DOHH2 (cell line): ENCODE results near the gene UQCRH.

Source experiments
- H3F3A ChIP-seq: fragments of 200-600 bp; sonication (generic), shearing (Covaris generic); 2 replicates; pipeline ENCODE4 v1.6.0; 2016; ENCODE audit warnings: antibody characterized with exemption, mild to moderate bottlenecking; ENCODE audit not compliant: control insufficient read depth, insufficient read depth
- H3K27ac ChIP-seq: fragments of 200-600 bp; sonication (generic); 2 replicates; pipeline ENCODE4 v1.5.1; 2014; ENCODE audit warnings: low read depth, mild to moderate bottlenecking, low read length, moderate library complexity
- H3K27me3 ChIP-seq: fragments of 200-600 bp; sonication (generic); 2 replicates; pipeline ENCODE4 v1.6.1; 2014; ENCODE audit warnings: mild to moderate bottlenecking, low read length, mixed read lengths; ENCODE audit not compliant: control insufficient read depth
- H3K36me3 ChIP-seq: fragments of 200-600 bp; sonication (generic); 2 replicates; pipeline ENCODE4 v1.6.1; 2014; ENCODE audit warnings: mild to moderate bottlenecking, low read length, moderate library complexity, mixed read lengths; ENCODE audit not compliant: control insufficient read depth
- H3K4me1 ChIP-seq: fragments of 200-600 bp; sonication (generic); 2 replicates; pipeline ENCODE4 v1.6.1; 2014; ENCODE audit warnings: mild to moderate bottlenecking, low read length, mixed read lengths; ENCODE audit not compliant: control insufficient read depth
- H3K4me2 ChIP-seq: fragments of 200-600 bp; sonication (generic); 2 replicates; pipeline ENCODE4 v1.6.0; 2014; ENCODE audit warnings: mild to moderate bottlenecking, low read length, moderate library complexity
- H3K4me3 ChIP-seq: fragments of 200-600 bp; sonication (generic); 2 replicates; pipeline ENCODE4 v1.5.1; 2014; ENCODE audit warnings: mild to moderate bottlenecking, low read length, mixed read lengths
- H3K79me2 ChIP-seq: fragments of 200-600 bp; sonication (generic); 2 replicates; pipeline ENCODE4 v1.6.1; 2014; ENCODE audit warnings: mild to moderate bottlenecking, low read length, mixed read lengths; ENCODE audit not compliant: control insufficient read depth
- H3K9me2 ChIP-seq: fragments of 200-600 bp; sonication (generic); replicated peaks from 2 replicates; pipeline ENCODE4 v1.6.1; 2014; ENCODE audit warnings: mild to moderate bottlenecking, low read length, mixed read lengths; ENCODE audit not compliant: control insufficient read depth
- H3K9me3 ChIP-seq: fragments of 200-600 bp; sonication (generic); 2 replicates; pipeline ENCODE4 v1.6.1; 2014; ENCODE audit warnings: antibody characterized with exemption, low read length, mixed read lengths; ENCODE audit not compliant: control insufficient read depth, insufficient read depth
- H4K20me1 ChIP-seq: fragments of 200-600 bp; sonication (generic); 2 replicates; pipeline ENCODE4 v1.6.0; 2014; ENCODE audit warnings: low read depth, mild to moderate bottlenecking, antibody characterized with exemption, low read length, moderate library complexity; ENCODE audit not compliant: control insufficient read depth, insufficient read depth
- EZH2phosphoT487 ChIP-seq: fragments of 200-600 bp; sonication (generic); IDR thresholded peaks from 2 replicates; pipeline ENCODE4 v1.6.1; 2017; ENCODE audit warnings: borderline replicate concordance, mild to moderate bottlenecking, antibody characterized with exemption, low read length, moderate library complexity, mixed read lengths
- TF ChIP-seq, protein P1 (sequence below): fragments of 200-600 bp; sonication (generic); IDR thresholded peaks from one replicate; pipeline ENCODE4 v1.5.1; 2014; ENCODE audit warnings: antibody characterized with exemption, mild to moderate bottlenecking, low read depth, low read length; ENCODE audit not compliant: poor library complexity, severe bottlenecking

UQCRH gene

DNA sequence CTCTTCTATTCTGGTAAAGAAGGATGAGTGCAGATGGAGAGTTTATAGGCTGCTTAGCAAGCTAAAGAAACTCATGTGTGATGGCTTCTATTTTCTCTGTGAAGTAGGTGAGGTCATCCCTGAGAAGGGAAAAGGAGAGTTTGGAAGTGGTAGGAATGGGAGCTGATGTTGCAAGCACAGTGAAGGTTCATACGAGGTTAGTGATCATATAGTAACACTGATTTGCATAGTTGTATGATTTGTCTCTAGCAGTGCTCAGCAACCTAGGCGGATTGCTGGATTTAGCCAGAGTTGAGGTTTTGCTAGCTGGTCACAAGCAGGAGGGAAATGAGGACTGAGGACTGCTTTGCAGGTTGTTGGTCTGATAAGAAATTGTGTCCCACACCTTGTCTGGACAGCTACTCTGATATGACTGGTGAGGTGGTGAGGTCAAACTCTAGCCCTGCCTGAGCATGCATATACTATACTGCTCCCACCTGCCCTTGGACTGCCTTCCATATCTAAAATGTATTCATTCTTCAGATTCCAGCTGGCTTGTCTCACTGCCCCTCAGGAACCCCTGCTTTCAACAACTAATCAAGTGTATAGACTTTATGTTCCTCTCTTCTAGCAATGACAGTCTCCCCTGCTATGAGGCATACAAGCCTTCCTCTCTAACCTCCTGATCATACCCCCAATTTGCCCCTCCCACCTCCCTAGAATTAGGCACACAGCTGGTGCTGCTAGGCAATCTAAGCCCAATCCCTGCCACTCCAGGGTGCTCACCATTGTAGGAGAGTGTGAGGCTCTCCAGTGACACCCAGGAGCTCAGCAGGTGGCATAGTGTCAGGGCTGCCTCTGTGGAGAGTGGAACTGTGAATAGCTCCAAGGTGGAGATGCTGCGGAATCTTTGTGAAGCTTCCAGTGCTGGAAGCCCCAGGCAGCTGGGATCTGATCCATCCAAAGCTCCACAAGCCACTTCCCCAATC lies 18.6 kb upstream of the UQCRH start:
- H4K20me1 ChIP-seq: no peaks in the 10 kb centered on the region

DNA sequence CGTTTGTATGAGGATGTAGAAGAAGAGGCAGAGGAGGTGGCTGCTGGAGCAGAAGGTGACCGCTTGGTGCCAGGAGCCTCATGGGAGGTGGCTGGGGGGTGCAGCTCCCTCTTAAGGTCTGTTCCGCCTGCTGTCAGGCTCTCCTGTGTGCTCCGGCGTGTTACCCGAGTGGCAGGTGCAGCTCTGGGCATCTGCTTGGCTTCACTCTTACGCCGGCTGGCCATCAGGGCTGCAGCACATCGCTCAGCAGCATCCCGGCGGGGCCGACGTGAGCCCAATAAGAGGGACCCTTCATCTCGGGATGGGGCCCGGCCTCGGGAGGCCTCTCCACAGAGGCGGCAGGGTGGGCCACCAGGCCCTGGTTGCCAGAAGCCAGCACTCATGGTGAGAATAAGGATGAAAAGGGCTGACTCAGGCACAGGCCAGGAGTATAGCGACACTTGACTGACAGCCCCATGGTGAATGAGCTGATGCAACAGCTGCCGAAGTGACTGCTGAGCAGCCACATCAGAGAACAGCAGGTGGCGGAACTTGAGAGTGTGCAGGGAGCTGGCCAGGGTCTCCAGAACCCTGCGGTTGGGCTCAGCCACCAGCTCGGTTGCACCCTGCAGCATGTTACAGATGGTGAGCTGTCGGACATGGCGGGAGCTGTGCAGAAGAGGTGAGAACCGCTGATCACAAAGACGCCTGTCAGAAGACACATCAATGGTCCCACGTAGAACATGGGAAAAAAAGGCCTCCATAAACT lies 17.6 kb upstream of the UQCRH start:
- no peaks in the 10 kb centered on the region for H3K9me3 ChIP-seq
- H4K20me1 ChIP-seq: no peaks in the 10 kb centered on the region
- H3F3A ChIP-seq: peaks cover 9% of the 10 kb centered on the region
- no peaks in the 10 kb centered on the region for H3K79me2 ChIP-seq
- H3K27ac ChIP-seq: no peak overlapping the region
- TF ChIP-seq, protein P1, sequence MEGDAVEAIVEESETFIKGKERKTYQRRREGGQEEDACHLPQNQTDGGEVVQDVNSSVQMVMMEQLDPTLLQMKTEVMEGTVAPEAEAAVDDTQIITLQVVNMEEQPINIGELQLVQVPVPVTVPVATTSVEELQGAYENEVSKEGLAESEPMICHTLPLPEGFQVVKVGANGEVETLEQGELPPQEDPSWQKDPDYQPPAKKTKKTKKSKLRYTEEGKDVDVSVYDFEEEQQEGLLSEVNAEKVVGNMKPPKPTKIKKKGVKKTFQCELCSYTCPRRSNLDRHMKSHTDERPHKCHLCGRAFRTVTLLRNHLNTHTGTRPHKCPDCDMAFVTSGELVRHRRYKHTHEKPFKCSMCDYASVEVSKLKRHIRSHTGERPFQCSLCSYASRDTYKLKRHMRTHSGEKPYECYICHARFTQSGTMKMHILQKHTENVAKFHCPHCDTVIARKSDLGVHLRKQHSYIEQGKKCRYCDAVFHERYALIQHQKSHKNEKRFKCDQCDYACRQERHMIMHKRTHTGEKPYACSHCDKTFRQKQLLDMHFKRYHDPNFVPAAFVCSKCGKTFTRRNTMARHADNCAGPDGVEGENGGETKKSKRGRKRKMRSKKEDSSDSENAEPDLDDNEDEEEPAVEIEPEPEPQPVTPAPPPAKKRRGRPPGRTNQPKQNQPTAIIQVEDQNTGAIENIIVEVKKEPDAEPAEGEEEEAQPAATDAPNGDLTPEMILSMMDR: no peak
- TF ChIP-seq EZH2phosphoT487: no peak
- no peaks in the 10 kb centered on the region for H3K9me2 ChIP-seq
- H3K36me3 ChIP-seq: peaks cover 64% of the 10 kb centered on the region
- peaks cover 12% of the 10 kb centered on the region for H3K4me1 ChIP-seq
- H3K4me3 ChIP-seq: no peak overlapping the region
- H3K27me3 ChIP-seq: no peaks in the 10 kb centered on the region
- H3K4me2 ChIP-seq: no peak overlapping the region

More for the DNA sequence above, 18.6 kb upstream of the UQCRH start:
- Histone ChIP-seq H3K27ac (no peak overlapping the region), H3K27me3 (no peaks in the 10 kb centered on the region), H3K9me3 (no peaks in the 10 kb centered on the region), H3K4me2 (no peak overlapping the region), H3K79me2 (no peaks in the 10 kb centered on the region), H3K4me1 (peaks cover 12% of the 10 kb centered on the region), H3F3A (peaks cover 9% of the 10 kb centered on the region), H3K36me3 (peaks cover 75% of the 10 kb centered on the region), H3K4me3 (no peak overlapping the region), H3K9me2 (no peaks in the 10 kb centered on the region)
- TF ChIP-seq EZH2phosphoT487: no peak
- TF ChIP-seq, protein P1: no peak

DNA sequence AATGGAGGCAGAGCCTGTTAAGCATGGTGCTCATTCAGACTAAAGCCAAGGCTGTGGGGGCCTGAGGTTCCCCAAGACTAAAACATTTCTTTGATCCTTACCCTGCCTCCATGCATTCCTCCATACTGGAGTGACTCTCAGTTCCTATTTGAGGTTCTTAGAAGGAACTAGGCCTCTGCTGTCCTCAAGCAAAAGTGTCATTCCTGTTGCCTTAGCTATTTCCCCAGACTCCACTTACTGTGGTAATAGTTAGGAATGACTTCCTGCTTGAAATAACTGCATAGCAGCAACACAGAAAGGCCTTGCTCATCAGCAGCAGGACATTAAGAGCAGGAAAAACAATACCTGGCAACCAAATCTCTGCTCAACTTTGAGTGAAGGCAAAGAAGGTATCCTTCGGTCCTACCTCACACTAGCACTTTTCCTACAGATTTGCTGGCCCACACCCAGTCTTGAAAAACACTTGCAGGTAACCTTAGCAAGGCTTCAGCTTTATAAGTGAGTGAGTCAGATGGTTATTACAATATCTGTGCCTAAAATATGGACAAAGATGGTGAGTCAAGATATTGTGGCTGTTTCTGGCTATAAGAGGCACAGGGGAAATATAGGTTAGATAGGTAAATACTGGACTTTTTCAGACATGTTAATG lies 14.9 kb upstream of the UQCRH start:
- H3K4me1 ChIP-seq: peaks cover 12% of the 10 kb centered on the region
- no peaks in the 10 kb centered on the region for H3K9me3 ChIP-seq
- no peaks in the 10 kb centered on the region for H3K79me2 ChIP-seq
- H3K27ac ChIP-seq: no peak overlapping the region
- TF ChIP-seq, protein P1: no peak
- no peak for TF ChIP-seq EZH2phosphoT487
- no peaks in the 10 kb centered on the region for H3K27me3 ChIP-seq
- no peaks in the 10 kb centered on the region for H4K20me1 ChIP-seq
- H3F3A ChIP-seq: peaks cover 7% of the 10 kb centered on the region
- no peak overlapping the region for H3K4me2 ChIP-seq
- peaks cover 57% of the 10 kb centered on the region for H3K36me3 ChIP-seq
- no peaks in the 10 kb centered on the region for H3K9me2 ChIP-seq
- H3K4me3 ChIP-seq: no peak overlapping the region
